Measurements from ENCODE around the gene PRKAB2.
A peak's percentile ranks its signal among the peaks of the same experiment; 100 is the strongest.
"Not testable (repeated sequence)": the region's sequence is repeated elsewhere in the genome, so short reads cannot be mapped to it uniquely, and the experiment has no call there.

The PRKAB2 gene, protein sequence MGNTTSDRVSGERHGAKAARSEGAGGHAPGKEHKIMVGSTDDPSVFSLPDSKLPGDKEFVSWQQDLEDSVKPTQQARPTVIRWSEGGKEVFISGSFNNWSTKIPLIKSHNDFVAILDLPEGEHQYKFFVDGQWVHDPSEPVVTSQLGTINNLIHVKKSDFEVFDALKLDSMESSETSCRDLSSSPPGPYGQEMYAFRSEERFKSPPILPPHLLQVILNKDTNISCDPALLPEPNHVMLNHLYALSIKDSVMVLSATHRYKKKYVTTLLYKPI

DNA sequence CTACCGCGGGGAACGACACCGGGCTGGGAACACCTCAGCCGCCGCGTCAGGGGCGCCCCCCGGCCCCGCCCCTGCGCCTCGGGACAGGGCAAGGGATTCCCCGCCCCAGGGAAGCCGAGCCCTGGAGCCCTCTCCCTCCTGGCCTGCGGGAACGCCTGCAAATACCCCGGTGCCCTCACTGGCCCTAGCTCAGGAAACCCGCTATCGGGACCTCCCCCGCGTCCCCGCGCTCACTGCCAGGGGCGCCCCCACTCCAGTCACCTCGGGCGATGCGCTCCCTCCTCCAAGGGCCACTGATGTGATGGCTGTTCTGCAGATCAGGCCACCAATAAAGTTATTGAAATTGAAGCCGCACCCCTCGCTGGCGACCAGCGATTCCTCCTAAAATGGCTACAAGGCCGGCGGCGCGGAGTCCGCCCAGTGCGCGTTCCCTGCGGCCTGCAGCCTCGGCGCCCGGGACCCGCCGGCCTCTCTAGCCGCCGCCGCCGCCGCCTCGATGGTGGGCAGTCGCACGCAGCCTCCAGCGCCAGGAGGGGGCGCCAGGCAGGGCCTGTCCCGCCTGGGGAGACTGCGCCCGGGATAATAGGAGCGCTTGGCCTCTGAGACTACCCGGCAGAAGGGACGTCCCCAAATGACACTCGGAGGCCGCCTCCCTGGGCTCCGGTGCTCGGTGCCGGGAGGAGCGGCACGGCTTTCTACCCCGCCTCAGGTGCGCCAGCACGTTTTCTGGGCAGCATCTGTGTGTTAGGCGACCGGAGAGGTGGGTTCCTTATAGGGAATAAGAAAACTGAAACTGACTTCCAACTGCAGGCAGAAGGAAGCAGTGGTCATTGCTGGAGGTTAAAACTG is at the start of gene PRKAB2:
Gene PRKAB2 (minus strand): TSS at position 303 of the 849 bp plus-strand sequence. CDS start 326 bp downstream, outside the sequence.
- peak; percentile 91 for DNase-seq

DNA sequence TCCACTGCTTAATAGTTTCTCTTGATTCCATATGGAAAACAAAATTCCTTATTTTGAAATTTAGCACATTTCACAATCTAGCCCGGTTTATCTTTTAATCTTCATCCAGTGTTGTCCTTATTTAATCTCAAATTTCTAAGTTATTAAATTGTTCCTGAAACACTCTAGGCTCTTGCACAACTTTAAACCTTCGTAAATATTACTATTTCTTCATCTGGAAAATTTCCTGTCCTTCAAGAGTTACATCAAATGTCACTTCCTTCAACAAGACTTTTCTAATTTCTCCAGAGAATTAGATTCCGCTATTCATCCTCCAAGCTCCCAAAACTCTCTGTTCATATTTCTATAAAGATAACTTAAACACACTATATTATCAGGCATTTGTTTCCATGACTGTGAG is 46.3 kb upstream of the PRKAB2 start:
- no peak for DNase-seq

GRCh38 chr1:147217141-147217540 is 44.9 kb upstream of the PRKAB2 start:
- DNase-seq = no peak

- DNase-seq = no peak
These were observed 43.9 kb upstream of the PRKAB2 start for GRCh38 chr1:147216124-147216523.

DNA sequence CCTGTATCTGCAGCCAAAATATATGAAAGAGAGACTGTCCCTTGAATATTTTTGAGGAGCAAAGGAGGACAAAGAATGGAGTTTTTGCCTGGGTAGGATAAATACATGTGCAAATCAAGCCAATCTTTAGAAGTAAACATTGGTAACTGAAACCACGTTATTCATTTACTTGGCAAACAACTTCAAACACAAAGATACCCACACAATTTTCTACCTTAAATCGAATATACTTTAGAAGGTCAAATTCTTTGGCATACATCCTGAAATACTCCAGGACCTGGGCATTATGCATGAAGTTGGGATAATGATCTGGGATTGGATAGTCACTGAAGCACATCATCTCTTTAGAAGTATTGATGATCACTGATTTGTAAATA is 43.3 kb upstream of the PRKAB2 start:
- DNase-seq = no peak

DNA sequence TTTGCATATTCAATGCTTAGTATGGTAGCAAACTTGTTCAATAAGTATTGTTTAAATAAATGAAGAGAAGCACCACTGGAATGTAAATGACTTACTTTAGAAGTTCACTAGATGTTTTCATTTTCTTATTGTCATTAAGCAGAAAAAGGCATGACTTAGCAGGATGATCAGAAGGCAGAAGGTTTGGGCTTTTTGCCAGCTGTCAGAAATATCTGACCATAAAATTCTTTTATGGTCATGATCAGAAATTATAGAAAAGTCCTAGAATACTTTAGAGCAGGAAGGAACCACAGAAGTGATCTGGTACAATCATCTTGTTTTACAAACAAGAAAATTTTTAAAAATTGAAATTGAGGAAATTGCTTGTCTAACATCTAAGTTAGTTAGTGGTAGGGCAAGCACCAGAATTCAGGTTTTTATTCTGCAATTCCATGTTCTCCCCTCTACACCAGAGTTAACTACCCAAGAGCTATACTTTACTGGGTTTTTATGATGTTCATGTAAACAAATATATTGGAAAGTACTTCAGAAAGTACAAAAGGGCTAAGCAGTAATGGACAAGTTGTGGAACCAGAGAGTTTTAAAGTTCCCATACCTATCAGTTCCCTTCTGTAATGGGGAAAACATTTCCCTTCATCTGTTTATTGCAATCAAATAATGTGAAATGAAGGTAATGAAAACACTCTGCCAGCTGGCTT is 42.7 kb upstream of the PRKAB2 start:
- DNase-seq = no peak

- DNase-seq = no peak
These were observed 42.1 kb upstream of the PRKAB2 start for GRCh38 chr1:147214325-147214724.

- no peak for DNase-seq
These were observed 41.0 kb upstream of the PRKAB2 start for GRCh38 chr1:147213271-147213670.

DNA sequence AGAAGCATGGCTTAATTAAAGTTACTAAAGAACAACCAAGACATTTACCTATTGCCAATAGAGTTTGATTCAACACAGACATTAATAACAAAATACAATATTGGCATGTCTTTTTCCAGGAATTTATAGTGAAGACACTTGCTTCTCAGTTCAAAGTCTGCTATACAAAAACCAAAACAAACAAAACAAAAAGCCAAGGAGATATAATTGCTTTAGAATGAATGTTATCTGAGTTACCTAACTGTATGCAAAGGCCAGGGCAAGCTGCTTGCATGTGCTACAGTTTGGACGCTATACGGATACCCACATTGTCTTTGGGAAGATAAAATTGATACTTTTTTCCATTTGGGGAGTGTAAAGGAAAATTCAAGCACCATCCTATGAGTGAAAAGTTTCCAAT is 39.3 kb upstream of the PRKAB2 start:
- no peak for DNase-seq

- DNase-seq = no peak
These were observed 38.7 kb upstream of the PRKAB2 start for GRCh38 chr1:147210987-147211386.

- no peak for DNase-seq
These were observed 37.9 kb upstream of the PRKAB2 start for GRCh38 chr1:147209825-147210821.

DNA sequence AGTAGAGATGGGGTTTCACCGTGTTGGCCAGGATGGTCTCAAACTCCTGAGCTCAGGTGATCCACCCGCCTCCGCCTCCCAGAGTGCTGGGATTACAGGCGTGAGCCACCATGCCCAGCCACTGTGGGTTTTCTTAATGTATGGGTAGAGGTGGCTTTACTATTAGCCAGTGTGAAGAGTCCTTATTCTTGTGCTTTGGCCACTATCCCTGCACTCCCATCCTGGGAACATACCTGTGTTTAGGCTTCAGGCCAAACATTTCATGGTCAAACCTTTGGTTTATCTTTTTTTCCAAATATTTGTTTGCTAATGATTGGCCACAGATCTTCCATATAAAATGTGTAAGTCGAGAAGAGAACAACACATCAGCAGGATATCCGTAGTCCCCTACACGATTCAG is 36.3 kb upstream of the PRKAB2 start:
- no peak for DNase-seq

GRCh38 chr1:147207192-147207591 is 34.9 kb upstream of the PRKAB2 start:
- no peak for DNase-seq

- DNase-seq = no peak
These were observed 31.8 kb upstream of the PRKAB2 start for GRCh38 chr1:147204080-147204479.

DNA sequence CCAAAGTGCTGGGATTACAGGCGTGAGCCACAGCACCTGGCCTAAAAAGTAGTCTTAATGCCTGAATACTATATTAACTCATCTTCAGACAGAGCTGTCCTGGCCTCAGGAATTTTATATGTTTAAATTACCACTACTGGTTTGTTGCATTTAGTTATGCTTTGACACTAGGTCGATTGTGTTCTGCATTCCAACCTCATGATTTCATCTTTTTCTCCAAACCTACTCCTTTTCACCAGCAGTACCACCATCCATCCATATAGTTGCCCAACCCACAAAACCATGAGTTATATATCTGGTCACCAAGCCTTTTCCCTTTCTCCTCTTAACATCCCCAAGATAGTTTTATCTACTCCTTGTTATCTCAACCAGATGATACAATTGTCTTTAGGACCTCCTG is 30.3 kb upstream of the PRKAB2 start:
- no peak for DNase-seq

- DNase-seq = no peak
These were observed 29.5 kb upstream of the PRKAB2 start for GRCh38 chr1:147201786-147202185.

DNA sequence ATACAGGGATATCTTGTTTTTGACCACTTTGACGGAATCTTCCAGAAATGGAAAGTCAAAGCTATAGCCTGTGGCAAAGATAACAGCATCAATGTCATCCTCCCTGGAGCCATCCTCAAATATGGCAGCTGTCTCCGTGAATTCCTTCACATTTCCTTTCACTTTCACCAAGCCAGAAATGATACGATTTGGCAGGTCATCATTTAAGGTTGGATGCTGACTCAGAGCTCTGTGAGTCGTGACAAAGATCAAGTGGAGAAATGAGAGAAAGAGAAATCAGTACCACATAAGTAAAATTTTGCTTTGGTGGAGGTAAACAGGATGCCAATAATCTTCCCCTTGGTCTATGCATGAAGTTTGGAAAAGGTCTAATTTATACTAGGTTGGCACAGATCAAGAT is 29.0 kb upstream of the PRKAB2 start:
- no peak for DNase-seq

- not testable (repeated sequence) for DNase-seq
These were observed 25.1 kb upstream of the PRKAB2 start for GRCh38 chr1:147197324-147197723.

GRCh38 chr1:147189514-147189913 is 17.2 kb upstream of the PRKAB2 start:
- no peak for DNase-seq

DNA sequence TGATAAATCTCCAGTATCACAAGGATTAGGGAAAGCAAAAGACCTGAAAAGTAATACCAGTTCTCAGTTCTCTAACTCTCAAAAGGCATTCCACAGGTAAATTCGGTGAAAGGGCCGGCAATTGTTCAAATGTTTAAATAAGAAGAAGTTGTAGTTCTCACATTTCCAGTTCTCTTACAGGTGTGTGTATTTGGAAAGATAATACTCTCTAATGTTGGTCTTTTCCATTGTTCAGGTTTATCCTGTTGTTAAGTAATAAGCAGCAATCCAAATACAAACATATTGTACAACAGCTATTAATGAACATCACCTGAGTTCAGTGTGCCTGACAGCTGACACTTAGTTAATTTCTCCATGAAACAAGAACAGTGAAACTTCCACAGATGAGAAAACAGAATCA is 13.2 kb upstream of the PRKAB2 start:
- DNase-seq = no peak

- DNase-seq = no peak
These were observed 5.5 kb upstream of the PRKAB2 start for GRCh38 chr1:147177611-147178380.

Data from NCI-H2171 (cell line).